ENCODE results near the gene PTPRK. TPM values are rescaled to one million over a fixed set of nuclear protein-coding genes. Genes with fewer than 3 reads are reported as not detected.

PTPRK gene
- total and polyA plus RNA-seq, 2 of the 8 experiments (the other 6 are each of a cell fraction or from before 2014, with no cell fraction given): 11.4 to 47.3 TPM

- TF ChIP-seq HDAC2 (IDR thresholded peaks at IDR 0.05; ENCODE audit: borderline replicate concordance in 1 of 2, low read depth in 2 of 2, low read length in 2 of 2) (0 out of 4 replicates have a peak, but pooled peaks of 1 of the 2 experiments have one; percentile 7), POLR2A (IDR thresholded peaks at IDR 0.05; ENCODE audit: control extremely low read depth in 1 of 2, low read depth in 2 of 2, low read length in 2 of 2) (peak; percentile 98), SUZ12 (IDR thresholded peaks at IDR 0.05; ENCODE audit: low read length) (no peak), NANOG (IDR thresholded peaks at IDR 0.05; ENCODE audit: insufficient read depth, low read depth, low read length, poor library complexity, severe bottlenecking) (peak; percentile 16), RBBP5 (IDR thresholded peaks at IDR 0.05; ENCODE audit: borderline replicate concordance, low read depth, low read length) (peak; percentile 99), TEAD4 (IDR thresholded peaks at IDR 0.05; ENCODE audit: low read depth, low read length) (peak; percentile 62), GABPA (IDR thresholded peaks at IDR 0.05; ENCODE audit: borderline replicate concordance, insufficient read depth, low read length) (no peak), CEBPB (IDR thresholded peaks at IDR 0.05; ENCODE audit: low read depth, low read length) (no peak), POLR2AphosphoS5 (IDR thresholded peaks at IDR 0.05; ENCODE audit: low read depth, low read length) (peak; percentile 96), CBX5 (IDR thresholded peaks at IDR 0.05; ENCODE audit: low read depth, low read length) (no peak), RXRA (IDR thresholded peaks at IDR 0.05; ENCODE audit: insufficient read depth, low read depth, low read length) (no peak), ATF2 (IDR thresholded peaks at IDR 0.05; ENCODE audit: low read length) (peak; percentile 68; the same call in 1 of the 2 replicates), CTBP2 (IDR thresholded peaks at IDR 0.05; ENCODE audit: borderline replicate concordance, insufficient read depth, insufficient read length, low read length) (peak; percentile 55), MAX (IDR thresholded peaks at IDR 0.05) (no peak; the same call in 1 of the 2 replicates), CTCF (IDR thresholded peaks at IDR 0.05; ENCODE audit: control extremely low read depth in 1 of 3, insufficient read depth in 1 of 3, low read depth in 1 of 3, low read length in 3 of 3) (peak; percentile 40 to 54 (median 51)), CREB1 (IDR thresholded peaks at IDR 0.05) (peak; percentile 82), BRCA1 (IDR thresholded peaks at IDR 0.05; ENCODE audit: low read depth, low read length) (no peak), PHF8 (conservative IDR thresholded peaks at IDR 0.05; ENCODE audit: low read depth, low read length) (peak; percentile 87; the same call in 1 of the 2 replicates), EGR1 (IDR thresholded peaks at IDR 0.05; ENCODE audit: borderline replicate concordance, low read depth, low read length) (peak; percentile 58)
These were observed at the start of gene PTPRK (continued) for GRCh38 chr6:128520436-128521281.
